B cell (primary cell): ENCODE data around the gene SLC35E3.

Experiments
- CTCF ChIP-seq: fragments of 200-600 bp; IDR thresholded peaks from one replicate; pipeline ENCODE4 v1.8.0; 2022; ENCODE audit warnings: antibody characterized with exemption, mild to moderate bottlenecking
- EZH2 ChIP-seq: IDR thresholded peaks from 2 replicates; pipeline ENCODE4 v1.6.1; 2012; ENCODE audit warnings: borderline replicate concordance, low read depth, mild to moderate bottlenecking, moderate library complexity, low read length; ENCODE audit not compliant: insufficient read depth, poor library complexity, severe bottlenecking

GRCh38 chr12:68739891-68740290, 6.1 kb upstream of the SLC35E3 start:
- TF ChIP-seq CTCF (no peak), EZH2 (no peak)
